AG09319 (cell line): ENCODE results near the gene SMARCD1.
A peak's percentile ranks its signal among the peaks of the same experiment; 100 is the strongest.

Experiments used
- DNase-seq: peaks from one replicate; pipeline ENCODE4 v3.0.0-alpha.2; 2010; ENCODE audit warnings: low read depth; ENCODE audit errors: extremely low read depth
- CTCF ChIP-seq: IDR thresholded peaks from 2 replicates; pipeline ENCODE4 v1.5.1; 2011; ENCODE audit warnings: low read depth, mild to moderate bottlenecking, inconsistent platforms, low read length, moderate library complexity

The SMARCD1 gene

GRCh38 chr12:50051101-50051806, 33.9 kb upstream of the SMARCD1 start:
- no peak for TF ChIP-seq CTCF
- DNase-seq: no peak

GRCh38 chr12:50052544-50052943, 32.6 kb upstream of the SMARCD1 start:
- no peak for DNase-seq
- TF ChIP-seq CTCF: no peak

- no peak for DNase-seq
- no peak for TF ChIP-seq CTCF
Measured at GRCh38 chr12:50052964-50053363, 32.2 kb upstream of the SMARCD1 start.

- no peak for DNase-seq
- TF ChIP-seq CTCF: no peak
Measured at GRCh38 chr12:50053583-50053982, 31.6 kb upstream of the SMARCD1 start.

- DNase-seq: no peak
- peak; percentile 98 for TF ChIP-seq CTCF
Measured at GRCh38 chr12:50055831-50056638, 29.1 kb upstream of the SMARCD1 start.

GRCh38 chr12:50056639-50056976, 28.5 kb upstream of the SMARCD1 start:
- no peak for TF ChIP-seq CTCF
- DNase-seq: no peak
